Germinal center (tissue), 1 donor: ENCODE measurements around the gene CDYL.
"Not testable (repeated sequence)": the region's sequence is repeated elsewhere in the genome, so short reads cannot be mapped to it uniquely, and the experiment has no call there.

ENCODE experiments used
- DNase-seq: peaks from one replicate; pipeline ENCODE4 v3.0.0; 2012; ENCODE audit warnings: mixed read lengths, low spot score

CDYL gene

DNA sequence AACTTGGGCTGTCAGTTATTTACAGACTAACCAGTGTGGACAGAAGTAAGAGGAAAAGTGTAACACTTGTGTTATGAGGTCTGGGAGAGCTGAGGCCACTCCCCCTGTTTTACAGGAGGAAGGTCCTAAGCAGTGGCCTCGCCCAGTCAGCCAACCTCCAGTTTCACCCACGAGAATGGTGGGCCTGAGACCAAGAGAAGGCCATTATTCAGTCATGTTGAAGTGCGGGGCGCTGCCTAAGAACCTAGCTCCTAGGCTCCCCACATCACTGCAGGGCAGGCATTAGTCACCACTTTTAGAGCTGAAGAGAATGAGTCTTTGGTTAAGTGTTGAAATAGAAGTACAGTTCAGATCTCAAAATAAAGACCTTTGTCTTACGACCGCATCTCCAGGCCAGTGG is 27.9 kb downstream of the CDYL start:
- no peak for DNase-seq

DNA sequence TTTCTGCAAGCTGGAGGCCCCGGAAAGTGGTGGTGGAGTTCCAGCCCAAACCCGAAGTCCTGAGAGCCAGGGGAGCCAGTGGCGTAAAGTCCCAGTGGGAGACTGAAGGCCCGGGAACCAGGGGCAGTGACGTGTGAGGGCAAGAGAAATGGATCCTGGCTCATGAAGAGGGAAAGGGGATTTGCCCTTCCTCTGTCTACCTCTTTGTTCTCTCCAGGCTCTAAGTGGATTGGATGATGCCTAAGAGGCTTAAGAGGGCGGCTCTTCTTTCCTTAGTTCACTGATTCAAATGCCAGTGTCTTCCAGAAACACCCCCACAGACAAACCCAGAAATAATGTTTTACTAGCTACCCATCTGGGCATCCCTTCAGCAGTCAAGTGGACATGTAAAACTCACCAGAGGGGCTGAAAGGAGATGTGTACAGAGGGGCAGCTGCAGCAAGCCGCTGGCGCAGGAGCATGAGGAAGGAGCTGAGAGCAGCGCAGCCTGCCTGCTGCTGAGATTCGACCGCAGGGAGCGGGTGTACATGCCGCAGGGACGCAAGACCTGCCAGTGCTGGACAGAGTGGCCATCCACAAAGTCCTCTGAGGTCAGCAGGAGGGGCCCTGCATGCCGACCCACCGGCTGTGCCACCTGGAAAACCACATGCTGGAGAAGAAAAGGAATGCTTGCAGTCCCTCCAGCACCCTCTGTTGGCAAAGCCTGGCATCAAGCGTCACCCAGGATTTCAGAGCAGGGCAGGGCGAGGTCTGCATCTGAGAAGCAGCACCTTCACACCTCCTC is 29.5 kb downstream of the CDYL start:
- peak; percentile 31 for DNase-seq

DNA sequence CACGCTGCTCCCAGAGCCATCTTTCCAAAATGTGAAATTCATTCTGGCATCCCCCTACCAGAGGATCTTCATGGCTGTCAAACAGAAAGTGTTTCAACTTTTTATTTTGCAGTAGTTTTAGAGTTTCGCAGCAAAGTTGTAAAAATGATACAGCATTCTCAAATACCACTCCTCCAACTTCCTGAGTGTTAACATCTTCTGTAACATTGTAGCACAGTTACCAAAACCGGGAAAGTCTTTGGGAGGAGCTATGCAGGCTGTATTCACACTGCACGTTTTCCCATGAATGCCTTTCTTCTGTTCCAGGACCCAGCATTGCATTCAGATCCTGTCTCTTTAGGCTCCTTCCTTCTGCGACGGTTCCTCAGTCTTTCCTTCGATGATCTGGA is 30.1 kb downstream of the CDYL start:
- DNase-seq = no peak

DNA sequence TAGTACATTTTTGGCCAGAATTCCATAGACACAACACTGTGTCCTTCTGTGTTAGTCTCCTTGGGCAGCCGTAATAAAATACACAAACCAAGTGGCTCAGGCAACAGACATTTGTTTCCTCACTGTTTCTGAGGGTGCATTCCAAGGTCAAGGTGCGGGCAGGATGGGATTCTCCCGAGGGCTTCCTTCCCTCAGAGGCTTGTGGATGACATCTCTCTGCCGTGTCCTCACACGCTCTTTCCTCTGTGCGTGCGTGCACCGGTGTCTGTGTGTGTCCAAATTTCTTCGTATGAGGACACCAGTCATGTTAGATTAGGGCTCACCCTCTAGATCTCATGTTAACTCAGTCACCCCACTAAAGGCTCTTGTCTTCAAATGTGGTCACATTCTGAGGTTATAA is 30.6 kb downstream of the CDYL start:
- no peak for DNase-seq

DNA sequence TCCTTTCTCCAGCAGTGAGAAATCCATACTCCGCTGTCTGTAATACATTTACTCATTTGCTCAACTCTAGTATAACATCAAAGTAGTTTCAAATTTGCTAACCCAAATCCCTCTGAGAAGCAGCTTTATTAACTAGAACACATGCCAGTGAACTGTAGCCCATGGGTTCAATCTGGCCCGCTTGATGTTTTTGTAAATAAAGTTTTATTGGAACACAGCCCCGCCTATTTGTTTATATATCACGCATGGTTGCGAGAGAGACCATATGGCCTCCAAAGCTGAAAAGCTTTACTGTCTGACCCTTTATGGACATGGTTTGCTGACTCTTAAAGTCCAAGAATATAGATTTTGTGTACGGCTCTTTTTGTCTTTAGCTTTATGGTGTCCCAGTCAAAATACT is 32.2 kb downstream of the CDYL start:
- no peak for DNase-seq

DNA sequence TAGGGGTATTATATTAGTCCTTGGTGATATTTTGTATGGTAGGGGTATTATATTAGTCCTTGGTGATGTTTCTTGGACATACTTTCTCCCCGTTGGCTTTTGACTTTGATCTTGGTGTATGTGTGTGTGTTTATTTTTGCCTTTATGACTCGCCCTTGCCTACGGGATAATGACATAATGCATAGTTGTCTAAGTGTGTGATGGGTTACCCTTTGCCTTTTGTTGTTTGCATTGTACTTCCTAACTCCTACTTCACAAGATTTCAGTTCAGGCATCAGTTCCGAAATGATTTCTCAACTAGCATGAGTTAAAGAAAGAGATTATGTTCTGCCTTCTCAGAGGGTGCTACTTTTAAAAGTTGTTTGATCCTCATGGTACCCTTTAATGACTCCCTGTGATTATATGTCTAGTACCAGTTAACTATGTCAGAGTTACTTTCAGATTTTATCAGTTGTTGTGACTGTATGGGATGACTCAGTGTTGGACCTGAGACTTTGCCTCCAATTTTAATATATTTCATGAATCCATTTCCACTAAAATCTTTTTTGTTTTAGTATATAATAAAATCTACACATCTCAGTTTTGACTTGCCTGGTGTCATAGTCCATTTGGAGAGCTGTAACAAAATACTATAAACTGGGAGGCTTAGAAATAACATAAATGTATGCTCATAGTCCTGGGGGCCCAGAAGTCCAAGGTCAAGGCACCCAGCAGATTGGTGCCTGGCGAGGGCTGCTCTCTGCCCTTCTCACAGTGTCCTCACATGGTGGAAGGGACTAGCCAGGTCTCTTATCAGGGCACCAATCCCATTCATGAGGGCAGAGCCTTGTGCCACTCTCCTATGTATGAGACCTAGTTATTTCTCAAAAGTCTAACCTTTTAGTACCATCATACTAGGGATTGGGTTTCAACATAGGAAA is 34.1 kb downstream of the CDYL start:
- DNase-seq = no peak

DNA sequence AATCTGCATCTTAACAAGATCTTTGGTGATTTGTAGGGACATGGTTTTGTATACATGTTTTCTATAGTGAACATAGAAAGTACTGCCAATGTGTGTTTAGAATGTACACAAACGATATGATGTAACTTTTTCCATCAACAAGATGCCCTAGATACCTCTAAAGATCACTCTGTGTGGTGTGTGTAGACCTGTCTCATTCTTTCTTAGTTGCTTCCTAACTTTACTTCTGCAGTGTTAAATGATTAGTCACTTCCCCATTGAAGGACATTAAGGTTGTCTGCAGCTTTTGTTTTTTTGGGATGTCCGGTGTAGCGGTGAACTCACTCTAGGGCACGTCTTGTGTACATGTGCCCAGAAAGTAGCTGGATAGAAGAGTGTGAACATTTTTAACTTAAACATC is 35.9 kb downstream of the CDYL start:
- no peak for DNase-seq

DNA sequence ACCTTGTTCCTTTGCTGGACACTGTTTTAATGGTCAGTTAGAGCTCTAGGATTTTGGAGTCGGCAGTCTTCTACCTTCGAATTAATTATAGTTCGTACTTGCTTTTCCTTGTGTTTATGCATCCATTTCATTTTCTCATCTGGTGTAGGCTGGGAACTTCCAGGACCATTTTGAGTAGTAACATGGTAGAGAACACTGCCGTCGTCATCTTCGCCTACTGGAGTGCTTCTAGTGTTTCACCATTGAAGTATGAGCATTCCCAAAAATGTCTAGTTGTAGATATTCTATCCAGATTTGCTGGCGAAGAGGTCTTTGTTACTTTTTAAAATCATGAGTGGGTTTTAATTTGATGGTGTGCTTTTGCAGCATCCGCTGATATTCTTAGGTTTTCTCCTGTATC is 36.9 kb downstream of the CDYL start:
- no peak for DNase-seq

DNA sequence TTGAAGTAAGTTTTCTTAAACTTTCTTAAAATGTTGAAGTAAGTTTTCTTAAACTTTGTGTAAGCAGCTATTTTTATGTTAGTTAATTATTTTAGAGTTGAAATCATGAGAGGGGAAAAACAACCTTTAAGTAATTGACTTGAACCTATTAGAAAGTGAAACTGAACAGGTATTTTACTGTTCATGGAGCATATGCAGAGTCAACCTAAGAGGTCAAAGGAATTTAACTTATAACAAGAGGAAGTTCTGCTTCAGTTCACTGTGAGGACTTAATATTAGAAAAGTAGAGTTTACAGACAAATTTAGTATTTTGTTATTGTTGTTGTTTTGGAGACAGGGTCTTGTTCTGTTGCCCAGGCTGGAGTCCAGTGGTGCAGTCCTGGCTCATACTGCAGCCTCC is 38.0 kb downstream of the CDYL start:
- DNase-seq = no peak

DNA sequence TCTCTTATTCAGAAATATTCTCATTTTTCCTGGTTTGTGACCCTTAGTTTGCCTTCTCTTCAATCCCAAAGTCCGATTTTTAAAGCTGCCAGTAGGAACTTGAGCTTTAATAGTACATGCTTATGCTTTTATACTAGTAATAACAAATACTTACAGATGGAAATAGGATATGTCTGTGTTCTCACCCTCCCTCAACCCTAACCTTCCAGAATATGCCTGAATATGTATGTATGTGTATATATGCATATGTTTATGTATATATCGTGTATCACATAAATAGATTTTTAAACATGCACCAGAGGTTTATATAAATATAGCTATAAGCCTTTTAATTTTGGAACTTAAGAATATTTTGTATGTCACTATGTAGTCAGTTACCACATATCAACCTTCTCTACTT is 38.8 kb downstream of the CDYL start:
- DNase-seq = no peak

DNA sequence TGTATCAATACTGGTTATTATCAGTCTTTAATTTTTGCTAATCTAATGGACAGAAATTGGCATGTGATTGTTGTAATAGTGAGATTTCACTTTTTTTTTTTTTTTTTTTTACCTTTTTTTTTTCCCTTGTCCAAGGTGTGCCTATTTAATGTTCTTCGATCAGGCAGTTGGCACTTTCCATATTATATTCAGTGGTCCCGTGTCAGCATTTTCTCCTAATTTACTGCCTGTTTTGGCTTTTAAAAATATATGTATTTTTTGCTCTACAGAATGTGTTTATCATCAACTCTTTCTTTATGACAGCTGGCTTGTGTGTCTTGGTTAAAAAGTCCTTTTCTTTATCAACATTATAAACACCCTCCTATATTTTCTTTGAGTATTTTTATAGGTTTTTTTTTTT is 39.4 kb downstream of the CDYL start:
- no peak for DNase-seq

DNA sequence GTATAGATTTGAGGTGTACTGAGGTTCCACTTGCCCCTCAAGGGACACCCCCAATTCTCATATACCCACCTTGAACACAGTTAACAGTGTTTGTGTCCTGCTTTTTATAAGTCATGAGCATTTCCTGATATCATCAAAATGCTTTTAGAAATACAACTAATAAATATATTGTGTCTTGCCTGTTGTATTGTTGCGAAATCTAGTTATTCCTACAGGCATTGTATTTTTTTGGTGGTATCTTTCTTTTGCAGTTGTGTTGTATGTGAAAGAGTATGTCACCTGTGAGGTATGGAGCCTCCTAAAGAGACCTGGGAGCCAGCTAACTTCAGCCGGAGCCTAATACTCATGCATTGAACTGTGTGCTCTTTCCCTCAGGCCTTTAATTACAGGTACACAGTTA is 40.7 kb downstream of the CDYL start:
- no peak for DNase-seq

DNA sequence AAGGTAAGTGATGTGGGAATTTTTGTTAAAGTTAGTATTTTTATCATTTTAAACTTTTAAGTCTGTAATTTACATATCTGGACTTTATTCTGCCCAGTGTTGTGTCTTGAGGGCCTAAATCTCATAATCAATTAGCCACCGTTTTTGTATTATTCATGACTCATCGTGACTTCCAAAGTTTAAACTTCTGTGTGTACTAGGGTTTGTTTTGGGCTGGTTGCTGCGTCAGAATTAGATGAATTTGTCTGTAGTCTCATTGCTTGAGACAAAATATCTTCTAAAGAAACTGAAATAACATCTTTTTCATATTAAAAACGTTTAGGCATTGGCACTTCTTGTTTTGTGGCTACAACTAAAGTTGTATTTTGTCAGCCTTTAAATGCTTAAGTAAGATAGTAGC is 41.3 kb downstream of the CDYL start:
- DNase-seq = no peak

DNA sequence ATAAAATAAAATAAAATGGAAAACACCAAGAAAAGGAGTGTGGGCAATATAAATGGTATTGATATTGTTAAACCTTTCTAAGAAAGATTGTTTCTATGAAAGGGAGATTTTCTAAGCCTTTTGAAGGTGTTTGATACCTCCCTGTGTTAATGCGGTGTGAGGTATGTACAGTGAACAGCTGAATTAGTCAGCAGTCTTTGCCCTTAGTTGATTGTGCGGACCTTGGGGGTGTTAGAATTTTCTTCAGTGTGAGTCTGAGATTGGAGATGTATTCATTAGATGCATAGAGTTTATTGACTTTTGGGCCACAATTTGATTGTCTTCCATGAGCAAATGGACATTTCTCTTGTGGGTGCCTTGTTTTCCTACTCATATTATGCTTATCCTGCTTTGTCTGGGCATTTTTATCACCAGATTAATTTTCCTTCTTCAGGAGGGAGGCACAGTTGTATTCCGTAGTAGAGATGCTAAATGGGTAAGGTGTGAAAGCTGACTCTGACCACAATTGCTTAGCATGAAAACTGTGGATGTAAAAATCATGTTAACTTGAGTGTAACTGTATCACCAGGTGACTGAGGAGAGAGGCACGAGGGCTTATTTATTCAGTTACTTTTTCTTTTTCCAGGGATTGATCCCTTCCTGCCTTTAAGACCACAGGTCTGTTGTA is 42.2 kb downstream of the CDYL start:
- no peak for DNase-seq

DNA sequence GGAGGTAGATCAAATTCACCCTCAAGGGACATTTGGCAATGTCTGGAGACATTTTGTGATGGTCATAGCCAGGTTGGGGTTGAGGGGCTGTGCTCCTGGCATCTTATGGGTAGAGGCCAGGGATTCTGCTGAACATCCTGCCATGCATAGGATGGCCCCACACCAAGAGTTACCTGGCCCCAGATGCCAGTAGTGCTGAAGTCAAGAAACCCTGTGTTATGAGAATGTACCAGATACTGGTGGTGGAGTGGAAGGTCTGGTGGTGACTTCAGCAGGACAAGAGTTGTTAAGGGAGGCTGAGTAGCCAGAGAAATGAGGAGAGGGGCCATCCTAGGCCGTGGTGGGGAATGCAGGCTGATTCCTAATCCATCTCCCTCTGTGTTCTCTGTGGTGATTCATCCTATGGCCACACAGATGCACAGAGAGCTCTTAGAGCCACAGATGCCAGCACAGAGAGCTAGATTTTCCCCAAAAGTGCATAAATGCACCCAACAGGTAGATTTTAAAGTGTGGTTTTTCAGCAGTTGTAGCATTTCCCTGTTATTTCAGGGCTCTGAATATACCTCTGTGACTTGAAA is 43.6 kb downstream of the CDYL start:
- DNase-seq = no peak

DNA sequence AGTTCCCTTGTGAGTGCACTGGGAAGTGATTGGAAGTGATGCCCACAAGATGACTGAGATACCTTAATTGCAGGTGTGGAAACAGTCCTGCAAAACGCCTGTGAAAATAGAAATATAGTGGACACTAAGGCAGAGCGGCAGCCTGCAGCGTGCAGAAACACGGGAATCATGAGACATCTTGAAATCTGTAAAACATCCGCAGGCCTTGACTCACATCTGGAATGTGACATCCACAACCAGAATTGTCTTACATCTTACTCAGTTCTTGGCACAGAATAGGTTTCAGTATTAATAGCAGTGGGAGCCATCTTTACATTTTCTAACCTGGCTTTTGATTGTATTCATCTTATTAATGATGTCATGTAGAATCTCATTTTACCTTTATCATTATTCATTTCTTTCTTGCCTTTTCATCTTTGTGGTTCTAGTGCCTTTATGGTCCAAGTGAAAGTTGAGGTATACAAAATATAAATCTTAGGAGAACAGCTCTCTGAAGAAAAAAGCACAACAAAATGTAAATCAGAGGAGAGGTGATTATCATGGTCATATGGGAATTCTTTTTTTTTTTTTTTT is 44.6 kb downstream of the CDYL start:
- DNase-seq = no peak

DNA sequence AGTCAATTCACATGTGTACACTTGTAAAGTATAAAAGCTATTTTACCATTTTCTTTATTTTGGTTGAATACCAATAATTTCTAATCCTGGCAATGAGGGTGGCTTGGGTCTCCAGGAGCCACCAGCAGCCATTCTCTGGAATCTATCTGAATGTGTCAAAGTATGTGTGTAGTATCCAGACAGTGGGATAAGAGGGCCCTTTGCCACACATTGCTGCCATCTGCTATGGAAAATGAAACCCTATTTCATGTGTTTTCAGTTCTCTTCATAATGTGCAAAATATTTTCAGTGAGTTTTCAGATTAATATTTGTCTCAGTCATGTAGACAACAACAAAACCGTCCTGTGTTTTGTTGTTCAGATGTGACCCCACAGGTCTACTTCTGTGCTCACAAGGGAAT is 46.3 kb downstream of the CDYL start:
- DNase-seq = no peak

DNA sequence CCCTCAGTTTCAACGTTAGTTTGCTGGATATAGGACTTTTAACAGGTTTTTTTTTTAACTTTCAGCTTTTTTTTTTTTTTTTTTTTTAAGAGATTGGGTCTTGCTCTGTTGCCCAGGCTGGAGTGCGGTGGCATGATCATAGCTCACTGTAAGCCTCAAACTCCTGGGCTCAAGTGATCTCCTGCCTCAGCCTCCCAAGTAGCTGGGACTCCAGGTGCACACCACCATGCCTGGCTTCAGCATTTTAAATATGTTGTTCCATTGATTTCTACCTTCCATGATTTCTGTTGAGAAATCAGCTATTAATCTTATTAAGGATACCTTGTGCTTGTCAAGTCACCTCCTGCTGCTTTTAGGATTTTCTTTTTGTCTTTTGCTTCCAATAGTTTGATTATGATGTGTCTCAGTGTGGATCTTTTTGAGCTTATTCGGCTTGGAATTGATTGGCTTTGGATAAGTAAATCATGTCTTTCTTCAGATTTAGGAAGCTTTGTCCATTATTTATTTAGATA is 52.0 kb downstream of the CDYL start:
- DNase-seq = no peak

DNA sequence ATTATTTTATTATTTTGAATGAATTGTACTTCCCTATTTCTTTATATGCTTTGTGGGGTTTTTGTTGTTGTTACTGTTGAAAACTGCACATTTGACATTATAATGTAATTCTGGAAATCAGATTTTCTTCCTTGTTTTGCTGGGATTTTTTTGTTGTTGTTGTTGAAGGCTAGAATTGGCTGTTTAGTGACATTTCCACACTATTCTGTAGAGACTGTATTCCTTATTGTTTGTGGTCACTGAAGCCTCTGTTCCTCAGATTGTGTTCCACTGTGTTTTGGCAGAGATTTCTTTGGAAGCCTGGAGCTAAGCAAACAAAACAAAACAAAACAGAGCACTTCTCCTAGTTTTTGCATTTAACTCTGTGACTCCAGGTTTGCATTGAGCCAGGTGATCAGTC is 52.9 kb downstream of the CDYL start:
- DNase-seq = no peak

DNA sequence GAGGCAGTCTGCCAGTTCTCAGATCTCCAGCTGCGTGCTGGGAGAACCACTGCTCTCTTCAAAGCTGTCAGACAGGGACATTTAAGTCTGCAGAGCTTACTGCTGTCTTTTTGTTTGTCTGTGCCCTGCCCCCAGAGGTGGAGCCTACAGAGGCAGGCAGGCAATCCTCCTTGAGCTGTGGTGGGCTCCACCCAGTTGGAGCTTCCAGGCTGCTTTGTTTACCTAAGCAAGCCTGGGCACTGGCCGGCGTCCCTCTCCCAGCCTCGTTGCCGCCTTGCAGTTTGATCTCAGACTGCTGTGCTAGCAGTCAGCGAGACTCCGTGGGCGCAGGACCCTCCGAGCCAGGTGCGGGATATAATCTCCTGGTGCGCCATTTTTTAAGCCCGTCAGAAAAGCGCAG is 59.3 kb downstream of the CDYL start:
- DNase-seq = not testable (repeated sequence)

DNA sequence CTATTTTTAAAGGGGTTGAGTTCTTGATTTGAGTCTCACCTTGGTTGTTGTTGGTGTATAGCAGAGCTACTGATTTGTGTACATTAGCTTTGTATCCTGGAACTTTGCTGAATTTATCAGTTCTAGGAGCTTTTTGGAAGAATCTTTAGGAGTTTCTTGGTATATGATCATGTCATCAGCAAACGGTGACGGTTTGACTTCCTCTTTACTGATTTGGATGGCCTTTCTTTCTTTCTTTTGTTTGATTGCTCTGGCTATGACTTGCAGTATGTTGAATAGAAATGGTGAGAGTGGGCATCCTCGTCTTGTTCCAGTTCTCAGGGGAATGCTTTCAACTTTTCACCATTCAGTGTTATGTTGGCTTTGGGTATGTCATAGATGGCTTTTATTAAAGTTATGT is 64.0 kb downstream of the CDYL start:
- no peak for DNase-seq

DNA sequence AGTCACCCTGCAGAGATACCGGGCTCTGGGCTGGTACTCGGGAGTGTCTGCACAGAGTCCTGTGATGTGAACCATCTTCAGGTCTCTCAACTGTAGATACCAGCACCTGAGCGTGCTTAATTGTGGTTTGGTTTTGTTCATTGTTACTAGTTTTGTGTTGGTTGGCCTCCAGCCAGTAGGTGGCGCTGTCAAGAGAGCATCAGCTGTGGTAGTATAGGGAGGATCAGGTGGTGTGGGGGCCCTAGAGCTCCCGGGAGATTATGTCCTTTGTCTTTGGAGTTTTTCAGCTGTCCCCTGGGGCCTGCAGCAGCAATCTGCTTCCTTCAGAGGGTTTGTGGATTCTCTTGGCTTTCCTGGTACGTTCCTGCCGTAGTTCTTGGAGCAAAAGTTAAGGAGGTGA is 67.9 kb downstream of the CDYL start:
- no peak for DNase-seq
